Myocyte (in vitro differentiated cells): ENCODE data around the gene NID1. TPM values are rescaled to one million over a fixed set of nuclear protein-coding genes. Genes with fewer than 3 reads are reported as not detected.
"Not testable (repeated sequence)": the region's sequence is repeated elsewhere in the genome, so short reads cannot be mapped to it uniquely, and the experiment has no call there.

Source experiments
- DNase-seq: peaks from one replicate; pipeline ENCODE4 v3.0.0-alpha.2; 2012; ENCODE audit warnings: low read depth
- total RNA-seq: library from RNA; depleted of rRNA; stranded (reverse); fragments of >200 nt; gene quantifications from 2 replicates; pipeline ENCODE4 v1.2.3, GENCODE V29; 2014

NID1 gene
- total RNA-seq, 1 donor from 2014 or later: 7.8 TPM

- DNase-seq: peak; percentile 55
Observed at GRCh38 chr1:236096660-236097482, 32.0 kb upstream of the NID1 start.

- no peak for DNase-seq
Observed at GRCh38 chr1:236095705-236096520, 31.0 kb upstream of the NID1 start.

GRCh38 chr1:236092899-236093298, 28.0 kb upstream of the NID1 start:
- DNase-seq: no peak

GRCh38 chr1:236091933-236092318, 27.0 kb upstream of the NID1 start:
- DNase-seq: no peak

- no peak for DNase-seq
Observed at GRCh38 chr1:236090741-236091147, 25.9 kb upstream of the NID1 start.

- no peak for DNase-seq
Observed at GRCh38 chr1:236089046-236089773, 24.3 kb upstream of the NID1 start.

GRCh38 chr1:236086537-236086936, 21.6 kb upstream of the NID1 start:
- no peak for DNase-seq

- no peak for DNase-seq
Observed at GRCh38 chr1:236085545-236086159, 20.8 kb upstream of the NID1 start.

GRCh38 chr1:236084386-236084730, 19.5 kb upstream of the NID1 start:
- DNase-seq: no peak

GRCh38 chr1:236083650-236084385, 18.9 kb upstream of the NID1 start:
- DNase-seq: no peak

GRCh38 chr1:236082526-236082925, 17.6 kb upstream of the NID1 start:
- no peak for DNase-seq

- no peak for DNase-seq
Observed at GRCh38 chr1:236081546-236082227, 16.8 kb upstream of the NID1 start.

- no peak for DNase-seq
Observed at GRCh38 chr1:236079703-236080102, 14.8 kb upstream of the NID1 start.

GRCh38 chr1:236078993-236079392, 14.1 kb upstream of the NID1 start:
- DNase-seq: no peak

GRCh38 chr1:236078077-236078476, 13.2 kb upstream of the NID1 start:
- not testable (repeated sequence) for DNase-seq

GRCh38 chr1:236075848-236076247, 11.0 kb upstream of the NID1 start:
- no peak for DNase-seq

GRCh38 chr1:236073307-236073897, 8.5 kb upstream of the NID1 start:
- DNase-seq: no peak

- no peak for DNase-seq
Observed at GRCh38 chr1:236072001-236072400, 7.1 kb upstream of the NID1 start.

- no peak for DNase-seq
Observed at GRCh38 chr1:236070753-236071152, 5.9 kb upstream of the NID1 start.

GRCh38 chr1:236069796-236070195, 4.9 kb upstream of the NID1 start:
- DNase-seq: no peak
